Tibial nerve (tissue), 3 donors: ENCODE data around the gene NEDD4L.

Experiments used
- POLR2A ChIP-seq, 2 donors: fragments of 450-650 bp; IDR thresholded peaks; one replicate each; pipeline ENCODE4 v1.6.1; 2017; ENCODE audit warnings: antibody characterized with exemption in 2 of 2, mild to moderate bottlenecking in 2 of 2, moderate library complexity in 2 of 2
- TF ChIP-seq, protein P1 (sequence below), 5 experiments: fragments of 200-600 bp in 3 of 5; fragments of 450-650 bp in 2 of 5; sonication (generic) in 3 of 5; IDR thresholded peaks; one replicate each; pipeline ENCODE4 v1.5.1; 2016 to 2019; ENCODE audit warnings: antibody characterized with exemption in 5 of 5, mild to moderate bottlenecking in 3 of 5, moderate library complexity in 2 of 5

DNA sequence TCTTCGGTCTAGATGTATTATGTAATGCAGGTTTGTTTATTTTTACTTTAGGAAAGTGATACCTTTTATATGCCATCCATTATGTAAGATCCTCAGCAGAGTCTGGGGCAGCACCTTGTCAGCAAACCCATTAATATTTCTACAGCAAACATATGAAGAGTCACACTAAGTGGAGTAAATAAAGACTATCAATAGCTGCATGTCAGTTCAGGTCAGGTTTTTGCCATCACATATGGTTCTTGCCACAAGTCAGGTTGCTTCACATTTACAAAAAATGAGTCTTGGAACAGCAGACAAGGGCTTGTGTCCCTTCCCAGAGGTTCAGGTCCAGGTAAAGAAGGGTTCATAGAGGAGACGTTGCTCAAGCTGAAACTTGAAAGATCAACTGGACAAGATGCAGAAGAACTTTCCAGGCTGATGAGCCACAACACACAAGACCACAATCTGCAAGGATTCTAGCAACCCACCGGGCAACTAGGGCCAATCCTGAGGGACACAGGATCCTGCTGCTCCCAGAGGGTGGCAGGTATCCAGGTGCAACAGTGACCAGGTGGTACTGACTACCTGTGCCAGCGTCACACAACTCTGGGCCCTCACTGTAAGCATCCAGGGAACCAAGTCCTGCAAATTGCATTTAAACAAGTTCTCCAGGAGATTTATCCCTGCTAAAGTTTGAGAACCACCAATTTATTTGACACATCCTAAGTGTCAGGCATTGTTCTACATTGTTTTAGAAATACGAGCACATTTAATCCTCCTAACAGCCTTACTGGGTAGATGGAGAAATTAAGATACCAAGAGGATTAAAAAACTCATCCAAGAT lies 369.0 kb downstream of the NEDD4L start:
- no peak for TF ChIP-seq POLR2A (IDR thresholded peaks at IDR 0.05)
- TF ChIP-seq, protein P1, sequence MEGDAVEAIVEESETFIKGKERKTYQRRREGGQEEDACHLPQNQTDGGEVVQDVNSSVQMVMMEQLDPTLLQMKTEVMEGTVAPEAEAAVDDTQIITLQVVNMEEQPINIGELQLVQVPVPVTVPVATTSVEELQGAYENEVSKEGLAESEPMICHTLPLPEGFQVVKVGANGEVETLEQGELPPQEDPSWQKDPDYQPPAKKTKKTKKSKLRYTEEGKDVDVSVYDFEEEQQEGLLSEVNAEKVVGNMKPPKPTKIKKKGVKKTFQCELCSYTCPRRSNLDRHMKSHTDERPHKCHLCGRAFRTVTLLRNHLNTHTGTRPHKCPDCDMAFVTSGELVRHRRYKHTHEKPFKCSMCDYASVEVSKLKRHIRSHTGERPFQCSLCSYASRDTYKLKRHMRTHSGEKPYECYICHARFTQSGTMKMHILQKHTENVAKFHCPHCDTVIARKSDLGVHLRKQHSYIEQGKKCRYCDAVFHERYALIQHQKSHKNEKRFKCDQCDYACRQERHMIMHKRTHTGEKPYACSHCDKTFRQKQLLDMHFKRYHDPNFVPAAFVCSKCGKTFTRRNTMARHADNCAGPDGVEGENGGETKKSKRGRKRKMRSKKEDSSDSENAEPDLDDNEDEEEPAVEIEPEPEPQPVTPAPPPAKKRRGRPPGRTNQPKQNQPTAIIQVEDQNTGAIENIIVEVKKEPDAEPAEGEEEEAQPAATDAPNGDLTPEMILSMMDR (IDR thresholded peaks at IDR 0.05): no peak
